Caki2 (cell line): ENCODE results near the gene GPR27. TPM values are rescaled to one million over a fixed set of nuclear protein-coding genes. Genes with fewer than 3 reads are reported as not detected.

Experiments used
- DNase-seq: peaks from one replicate; pipeline ENCODE4 v3.0.0-alpha.2; 2015; ENCODE audit warnings: low read depth
- in situ Hi-C: cut with HindIII; loops from 2 replicates; pipeline ENCODE4 v1.10.0; 2016; ENCODE audit warnings: low sequenced_read_pairs, low pct_unique_long_range_greater_than_20kb, mixed read lengths
- total RNA-seq: library from RNA; depleted of rRNA; stranded (reverse); fragments of >200 nt; shearing (Covaris generic); gene quantifications from 2 replicates; pipeline ENCODE4 v1.2.3, GENCODE V29; 2014; ENCODE audit warnings: low replicate concordance

The GPR27 gene
- total RNA-seq, 1 experiment from 2014 or later = 9.0 TPM

DNA sequence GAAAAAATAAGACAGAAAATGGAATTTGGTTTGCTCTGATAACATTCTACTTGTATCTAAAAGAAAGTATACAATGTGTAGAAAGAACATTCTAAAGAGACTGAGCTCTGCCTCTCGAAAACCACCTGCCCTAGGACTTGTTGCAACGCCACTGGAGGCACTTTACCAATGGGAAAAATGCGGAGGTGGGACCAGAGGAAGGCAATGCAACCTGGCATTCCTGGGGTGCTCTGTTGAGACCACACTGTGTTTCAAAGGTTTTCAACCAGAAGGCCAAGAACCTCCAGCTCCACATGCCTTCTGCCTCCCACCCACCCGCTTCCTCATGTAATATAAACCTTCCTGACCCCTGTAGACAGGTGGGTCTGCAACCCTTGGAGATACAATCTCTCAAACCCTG, 26.8 kb downstream of the GPR27 start:
- in situ Hi-C loops = no loop called here
- DNase-seq = no peak

DNA sequence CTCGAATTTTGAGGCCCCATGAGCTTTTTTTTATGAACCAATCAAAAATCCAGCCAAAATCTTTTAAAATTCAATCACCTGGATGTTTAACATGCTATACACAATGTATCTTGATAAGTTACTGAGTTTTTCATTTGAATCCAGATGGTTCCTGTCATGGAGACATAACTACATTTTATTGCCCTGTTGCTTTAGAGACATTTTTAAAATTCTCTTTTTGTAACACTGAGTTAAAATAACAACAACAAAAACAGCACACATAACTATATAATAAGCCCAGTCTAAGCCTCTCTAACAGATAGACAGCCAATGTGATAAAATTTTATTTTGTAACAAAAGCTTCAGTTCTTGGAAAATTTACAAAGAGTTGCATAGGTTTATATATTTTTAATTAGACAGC, 29.5 kb downstream of the GPR27 start:
- in situ Hi-C loops = no loop called here
- DNase-seq = no peak

DNA sequence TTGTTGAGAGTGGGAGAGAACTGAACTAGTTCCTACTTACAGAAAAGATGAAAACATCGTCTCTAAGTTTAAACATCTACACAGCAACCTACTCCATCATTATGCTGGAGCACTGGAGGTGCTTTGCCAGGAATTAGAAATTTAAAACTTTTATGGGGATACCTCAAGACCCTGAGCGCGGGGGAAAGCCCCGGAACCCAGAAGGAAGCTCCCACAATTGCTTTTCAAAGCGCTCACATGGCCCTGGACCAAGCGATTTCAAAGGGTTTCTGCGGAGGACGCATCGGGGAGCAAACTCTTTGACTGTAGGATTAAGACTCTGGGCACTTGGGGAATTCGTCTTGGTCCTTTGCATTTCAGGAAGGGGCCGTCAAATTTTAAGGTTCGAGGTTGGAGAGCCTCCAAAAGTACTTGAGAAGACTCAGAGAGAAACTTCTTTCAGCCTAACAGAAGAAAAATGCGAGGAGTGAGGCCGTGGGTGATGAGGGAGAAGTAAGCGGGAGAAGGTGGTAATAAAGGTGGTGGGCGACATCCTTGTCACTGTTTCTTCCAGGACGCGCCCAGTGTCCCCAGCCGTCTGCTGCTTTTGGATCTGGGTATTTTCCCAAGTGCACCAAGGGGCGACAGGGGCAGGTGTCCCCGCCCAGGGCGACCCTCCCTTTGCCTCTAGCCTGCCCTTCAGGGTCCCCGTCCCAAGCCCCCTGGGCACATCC, 30.7 kb downstream of the GPR27 start:
- no peak for DNase-seq
- in situ Hi-C loops = no loop called here

DNA sequence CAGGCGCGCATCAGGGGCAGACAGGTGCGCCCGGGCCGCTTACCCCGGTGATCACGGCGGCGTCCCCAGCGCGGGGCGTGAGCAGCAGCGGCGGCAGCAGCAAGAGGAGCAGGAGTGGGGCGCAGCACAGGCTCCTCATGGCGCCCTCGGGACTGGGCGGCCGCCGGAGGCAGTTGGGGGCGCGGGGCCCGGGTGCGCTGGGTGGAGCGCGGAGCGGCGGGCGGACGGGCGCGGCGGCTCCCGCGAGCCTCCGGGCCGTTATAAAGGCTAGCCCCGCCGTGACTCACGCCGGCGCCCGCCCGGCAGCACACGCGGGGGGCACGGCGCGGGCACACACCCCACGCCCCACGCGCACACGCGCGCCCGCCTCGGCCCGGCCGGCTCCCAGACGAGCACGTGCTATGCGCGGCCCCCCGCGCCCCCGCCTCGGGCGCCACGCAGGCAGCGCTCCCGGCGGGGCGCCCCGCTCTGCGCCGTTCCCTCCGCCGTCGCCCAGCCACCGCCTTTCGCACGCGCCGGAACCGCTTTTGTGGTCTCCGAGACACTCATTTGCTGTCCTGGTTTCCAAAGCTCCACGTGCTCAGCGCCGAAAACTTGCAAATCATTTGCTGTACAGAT, 31.4 kb downstream of the GPR27 start, which contains the start of gene PROK2:
Gene PROK2 (minus strand): TSS at position 235 of the 618 bp plus-strand sequence. CDS start 96 bp downstream, at position 139.
- in situ Hi-C loops = no loop called here
- DNase-seq = no peak

DNA sequence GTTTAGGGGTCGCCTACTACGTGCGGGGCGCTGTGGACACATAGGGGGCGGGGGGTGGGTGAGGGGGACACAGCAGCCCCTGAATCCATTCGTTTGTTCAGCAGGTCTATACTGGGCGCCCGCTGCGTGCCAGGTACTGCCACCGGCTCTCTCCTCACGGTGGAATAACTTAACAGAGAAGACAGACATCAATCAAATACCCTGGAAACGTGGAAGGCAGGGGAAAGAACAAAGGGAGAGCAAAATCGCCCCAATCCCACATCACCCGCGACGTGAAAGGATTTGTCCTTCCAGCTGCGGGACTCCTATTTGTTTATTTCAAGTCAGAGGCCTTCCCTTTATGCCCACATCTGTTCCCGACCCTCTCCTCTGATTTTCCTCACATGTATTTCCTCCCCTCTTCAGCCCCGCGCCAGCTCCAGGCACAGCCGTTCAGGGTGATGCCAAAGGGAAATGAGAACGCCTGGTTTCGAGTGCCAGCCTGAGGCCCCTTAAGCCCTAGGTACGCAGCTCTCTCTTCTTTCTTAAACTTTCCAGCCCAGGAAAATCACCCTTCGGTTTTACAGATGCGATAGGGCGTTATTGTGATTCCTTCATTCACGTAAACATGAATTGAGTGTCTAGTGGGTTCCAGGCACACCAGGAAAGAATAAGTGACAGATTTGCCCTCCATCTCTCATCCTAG, 32.0 kb downstream of the GPR27 start:
- no peak for DNase-seq
- in situ Hi-C loops = no loop called here

DNA sequence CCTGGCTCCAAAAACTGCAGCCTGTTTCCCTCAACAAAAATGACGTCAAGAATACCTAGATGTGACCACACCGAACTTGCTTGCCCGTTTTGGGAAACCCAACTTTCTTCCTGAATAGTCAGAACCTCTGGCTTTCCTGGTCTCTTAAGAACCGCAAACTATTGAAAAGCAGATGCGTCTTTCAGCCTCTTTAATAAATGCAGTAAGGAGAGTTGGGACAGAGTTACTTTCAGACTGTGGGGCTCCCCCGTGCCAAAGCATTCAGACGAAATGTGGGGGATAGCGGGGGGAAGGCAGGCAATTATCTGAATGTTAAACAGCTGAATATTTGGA, 32.5 kb downstream of the GPR27 start:
- no peak for DNase-seq

DNA sequence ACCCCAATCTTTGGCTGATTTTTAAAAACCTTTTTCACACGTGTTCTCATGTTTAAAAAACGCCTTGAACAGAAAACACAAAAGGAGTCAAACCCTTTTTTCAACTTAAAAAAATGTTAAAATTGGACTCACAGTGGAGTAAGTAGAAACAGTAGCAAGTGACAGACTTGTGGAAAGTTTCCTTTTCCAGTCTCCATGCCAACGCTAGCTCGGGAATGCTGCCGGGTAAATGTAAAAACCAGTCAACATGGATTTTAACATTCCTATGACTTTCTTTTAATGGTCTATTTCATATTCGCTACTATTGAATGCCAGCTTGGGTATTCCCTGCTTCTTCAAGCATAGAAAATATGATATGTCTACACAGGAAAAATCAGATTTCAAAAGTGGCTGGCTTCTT, 32.9 kb downstream of the GPR27 start:
- DNase-seq = no peak
- in situ Hi-C loops = no loop called here

More for the DNA sequence above, 32.5 kb downstream of the GPR27 start:
- in situ Hi-C loops = no loop called here

DNA sequence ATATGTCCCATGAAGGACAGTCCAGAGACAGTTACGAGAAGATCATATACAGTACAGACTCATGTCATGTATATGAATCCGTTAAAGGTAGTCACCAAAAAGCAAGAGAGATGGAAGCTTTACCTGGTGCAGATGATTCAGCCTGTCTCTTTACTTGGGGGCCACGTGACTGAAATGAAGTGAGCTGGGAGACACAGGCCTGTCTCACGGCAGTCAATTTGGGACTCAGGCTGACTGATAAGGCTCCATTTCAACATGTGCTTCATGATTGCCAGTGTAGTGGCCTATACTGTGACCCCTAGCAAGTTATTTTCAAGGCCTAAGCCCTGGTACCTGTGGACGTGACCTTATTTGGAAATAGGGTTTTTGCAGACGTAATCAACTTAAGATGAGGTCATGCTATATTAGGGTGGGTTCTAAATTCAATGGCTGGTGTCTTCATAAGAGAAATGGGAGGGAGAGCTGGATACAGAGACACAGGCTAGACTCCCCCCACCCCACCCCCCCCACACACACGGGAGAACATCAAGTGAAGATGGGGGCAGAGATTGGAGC, 34.3 kb downstream of the GPR27 start:
- in situ Hi-C loops = no loop called here
- DNase-seq = no peak

DNA sequence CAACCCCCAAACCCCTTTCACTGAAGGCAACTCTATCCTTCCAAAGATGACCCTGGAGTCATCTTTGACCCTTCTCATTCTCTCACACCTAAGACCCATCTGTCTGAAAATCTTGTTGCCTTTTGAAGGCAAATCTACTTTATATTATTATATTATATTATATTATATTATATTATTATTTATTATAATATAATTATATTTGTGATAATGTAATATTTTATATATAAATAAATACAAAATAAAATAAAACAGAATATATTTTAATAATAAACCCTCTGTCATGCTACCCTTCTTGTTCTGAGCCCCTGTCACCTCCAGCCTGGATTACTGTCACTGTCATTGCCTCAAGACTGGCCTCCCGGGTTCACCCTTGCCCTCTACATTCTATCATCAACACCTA, 36.3 kb downstream of the GPR27 start:
- in situ Hi-C loops = no loop called here

DNA sequence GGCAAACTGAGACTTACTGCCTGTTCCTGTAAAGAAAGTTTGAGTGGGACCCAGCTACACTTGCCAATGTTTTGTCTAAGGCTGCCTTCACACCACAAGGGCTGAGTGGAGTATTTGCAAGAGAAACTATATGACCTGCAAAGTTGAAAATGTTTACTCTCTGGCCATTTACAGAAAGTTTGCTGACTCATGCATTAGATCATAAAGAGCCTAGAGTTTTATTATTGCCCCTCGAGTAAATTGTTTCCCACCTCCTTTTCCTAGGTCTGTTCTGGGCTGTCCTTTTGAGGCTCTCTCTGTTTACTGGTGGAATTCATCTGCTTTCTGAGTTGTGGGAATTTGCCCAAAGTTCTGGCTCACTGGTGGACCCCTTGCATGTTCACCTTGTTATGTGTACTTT, 38.0 kb downstream of the GPR27 start:
- DNase-seq = no peak
- in situ Hi-C loops = no loop called here

More for the DNA sequence above, 36.3 kb downstream of the GPR27 start:
- DNase-seq = no peak

DNA sequence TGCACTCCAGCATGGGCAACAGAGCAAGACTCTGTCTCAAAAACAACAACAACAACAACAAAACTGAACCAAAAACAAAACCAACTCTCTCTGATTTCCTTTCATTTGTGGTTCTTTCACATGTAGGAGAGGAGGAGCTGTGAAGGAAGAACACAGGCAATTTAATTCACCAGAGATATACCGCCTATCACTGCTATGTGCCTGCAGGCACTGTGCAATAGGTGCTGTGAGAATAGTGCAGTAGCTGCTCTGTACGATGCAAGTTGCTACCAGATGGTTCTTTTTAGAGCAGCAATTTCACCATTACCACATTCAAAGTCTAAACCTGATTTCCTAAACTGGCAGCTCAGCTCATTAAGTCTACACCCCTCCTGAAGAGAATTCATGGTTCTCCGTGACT, 42.6 kb downstream of the GPR27 start:
- DNase-seq = no peak
- in situ Hi-C loops = no loop called here

DNA sequence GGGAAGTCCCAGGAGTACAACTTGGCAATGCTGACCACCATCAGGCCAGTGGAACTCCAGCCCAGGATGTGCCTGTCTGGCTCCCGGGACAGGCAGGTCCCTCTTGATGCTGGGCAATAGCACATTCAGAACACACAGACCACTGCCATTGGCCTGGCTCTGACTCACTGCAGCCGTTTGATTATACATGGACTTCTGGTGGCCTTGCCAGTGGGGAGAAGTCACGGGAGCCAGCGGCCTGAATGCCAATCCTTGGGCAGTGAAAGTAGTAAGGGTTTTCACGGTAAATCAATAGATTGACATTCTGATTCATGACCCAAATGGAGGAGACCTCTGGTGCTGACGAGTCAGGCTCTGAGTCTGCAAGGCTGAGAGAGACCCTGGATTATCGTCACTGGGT, 43.8 kb downstream of the GPR27 start:
- in situ Hi-C loops = no loop called here
- no peak for DNase-seq

DNA sequence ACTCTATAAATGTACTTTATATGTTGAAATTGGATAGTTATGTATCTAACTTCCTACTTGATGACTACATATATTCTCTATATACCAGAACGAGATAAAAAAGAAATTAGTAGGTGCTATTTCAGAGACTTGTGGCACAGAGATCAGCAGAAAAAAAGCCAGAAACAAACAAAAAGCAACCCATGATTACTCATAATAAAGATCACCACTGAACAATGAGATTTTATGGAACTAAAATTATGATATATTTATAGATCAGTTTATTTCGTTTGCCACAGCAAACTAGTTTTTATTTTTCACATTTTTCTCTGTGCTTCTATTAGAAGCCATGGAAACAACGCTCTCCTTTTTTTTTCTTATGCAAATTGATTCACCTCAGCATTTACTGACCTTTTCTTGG, 46.4 kb downstream of the GPR27 start:
- no peak for DNase-seq
- in situ Hi-C loops = no loop called here

DNA sequence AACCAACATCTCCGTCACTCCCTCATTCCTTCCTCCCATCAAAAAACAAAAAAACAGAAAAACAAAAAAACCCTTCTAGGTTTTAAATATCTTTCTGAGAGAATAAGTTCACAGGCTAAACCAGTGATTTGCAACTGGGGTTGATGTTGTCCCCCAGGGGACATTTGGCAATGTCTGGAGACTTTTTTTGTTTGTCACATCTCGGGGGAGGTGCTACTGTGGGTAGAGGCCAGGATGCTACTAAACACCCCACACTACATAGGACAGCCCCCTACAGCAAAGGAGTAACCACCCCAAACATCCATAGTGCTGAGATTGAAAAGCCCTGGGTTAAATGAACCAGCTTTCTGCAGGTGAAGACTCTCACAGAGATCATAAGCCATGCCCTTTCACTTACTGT, 48.3 kb downstream of the GPR27 start:
- DNase-seq = no peak
- in situ Hi-C loops = no loop called here

DNA sequence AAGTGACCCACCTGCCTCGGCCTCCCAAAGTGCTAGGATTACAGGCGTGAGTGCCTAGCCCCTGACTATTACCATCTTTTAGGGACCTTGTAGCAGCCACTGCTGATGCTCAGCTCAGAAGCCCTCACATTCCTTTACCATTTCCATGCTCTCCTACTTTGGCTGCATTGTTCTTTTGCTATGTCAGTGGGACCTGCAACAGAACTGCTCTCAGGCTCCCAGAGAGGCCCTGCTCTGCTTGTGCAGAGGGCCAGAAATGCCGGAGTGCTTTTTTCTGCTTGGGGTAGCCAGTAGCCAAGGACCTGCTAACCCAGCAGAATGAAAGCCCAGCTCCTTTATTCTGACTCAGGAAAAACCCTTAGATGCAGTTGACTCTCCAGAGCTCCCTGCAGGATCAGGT, 49.6 kb downstream of the GPR27 start:
- DNase-seq = no peak

DNA sequence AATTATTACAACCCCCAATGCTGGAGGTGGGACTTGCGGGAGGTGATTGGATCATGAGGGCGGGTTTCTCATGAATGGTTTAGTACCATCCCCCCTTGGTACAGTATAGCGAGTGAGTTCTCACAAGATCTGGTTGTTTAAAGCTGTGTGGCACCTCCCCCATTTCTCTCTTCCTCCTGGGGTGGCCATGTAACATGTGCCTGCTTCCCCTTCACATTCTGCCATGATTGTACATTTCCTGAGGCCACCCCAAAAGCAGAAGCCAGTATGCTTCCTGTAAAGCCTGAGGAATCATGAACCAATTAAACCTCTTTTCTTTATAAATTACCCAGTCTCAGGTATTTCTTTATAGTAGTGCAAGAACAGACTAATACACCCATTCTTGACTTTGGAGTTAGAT, 51.5 kb downstream of the GPR27 start:
- DNase-seq = no peak
- in situ Hi-C loops = no loop called here

More for the DNA sequence above, 49.6 kb downstream of the GPR27 start:
- in situ Hi-C loops = no loop called here

DNA sequence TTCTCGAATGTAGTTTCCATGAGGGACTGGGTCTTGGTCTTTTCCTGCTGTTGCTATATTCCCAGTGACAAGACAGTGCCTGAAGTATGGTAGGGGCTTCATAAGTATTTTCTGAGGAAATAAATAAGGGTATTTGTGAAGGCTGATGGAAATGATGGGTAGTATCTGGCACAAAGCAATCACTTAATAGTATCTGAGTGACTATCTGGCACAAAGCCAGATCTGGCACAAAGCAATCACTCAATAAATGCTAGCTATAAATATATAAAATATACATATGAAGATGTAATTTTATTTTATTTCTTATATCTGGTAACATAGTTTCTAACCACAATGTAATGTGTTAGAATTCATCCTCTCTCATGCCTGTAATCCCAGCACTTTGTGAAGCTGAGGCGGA, 52.0 kb downstream of the GPR27 start:
- in situ Hi-C loops = no loop called here
- DNase-seq = no peak
